HepG2 (cell line): ENCODE results near the gene MTCH1. TPM values are rescaled to one million over a fixed set of nuclear protein-coding genes. Genes with fewer than 3 reads are reported as not detected.

Experiments used
- ATAC-seq: fragments of 200-7000 bp; cut with Tn5 transposase; 3 replicates; pipeline ENCODE4 v1.9.1; 2020; ENCODE audit warnings: mild to moderate bottlenecking, moderate library complexity
- BruUV-seq: library from RNA; stranded (reverse); fragments of 400-500 nt; replicated peaks from 2 replicates; lab custom pipeline; 2021; lab: Mats Ljungman, UMichigan
- CTCF ChIA-PET: fragments of 300-600 bp; formaldehyde crosslinking; extraction: SDS; loops from one replicate; lab custom pipeline; 2021; ENCODE audit warnings: low total read pairs, inconsistent platforms, low intra/inter-chr PET ratio; lab: Yijun Ruan, JAX
- POLR2A ChIA-PET: fragments of 350-600 bp; sonication (Branson Sonifier 250); formaldehyde crosslinking; loops from one replicate; lab custom pipeline; 2020; ENCODE audit warnings: antibody characterized with exemption, inconsistent platforms; lab: Yijun Ruan, JAX
- DNase-seq: peaks from one replicate; pipeline ENCODE4 v3.0.0-alpha.2; 2015; ENCODE audit warnings: low spot score
- FAIRE-seq: peaks from 3 replicates; lab custom pipeline; 2011; peaks lifted over from hg19 to GRCh38; lab: Jason Lieb, UNC
- H2AFZ ChIP-seq: one replicate; pipeline ENCODE4 v1.6.1; 2011; ENCODE audit warnings: low read length, inconsistent platforms
- H3K27ac ChIP-seq: fragments of 300-600 bp; 3 replicates; pipeline ENCODE4 v1.8.0; 2011; ENCODE audit warnings: mixed run types, mild to moderate bottlenecking, mixed read lengths, low read length, inconsistent platforms; ENCODE audit not compliant: insufficient read depth; ENCODE audit errors: extremely low read length
- H3K27me3 ChIP-seq, 2 experiments: fragments of 200-600 bp in 1 of 2; 2 replicates in 1 of 2; 3 replicates in 1 of 2; pipeline versions ENCODE4 v1.6.0 to v1.8.0; 2011; ENCODE audit warnings: low read length in 2 of 2, mild to moderate bottlenecking in 2 of 2, moderate library complexity in 2 of 2, inconsistent platforms in 1 of 2; ENCODE audit not compliant: insufficient read depth in 2 of 2, control insufficient read depth in 1 of 2
- H3K36me3 ChIP-seq, 2 experiments: fragments of 200-600 bp in 1 of 2; replicated peaks in 1 of 2; 2 replicates in 1 of 2; 3 replicates in 1 of 2; pipeline versions ENCODE4 v1.5.1 to v1.8.0; 2011; ENCODE audit warnings: low read length in 2 of 2, inconsistent platforms in 1 of 2; ENCODE audit not compliant: insufficient read depth in 2 of 2, control insufficient read depth in 1 of 2
- H3K4me1 ChIP-seq: 2 replicates; pipeline ENCODE4 v1.5.1; 2012; ENCODE audit warnings: low read length, inconsistent platforms; ENCODE audit not compliant: insufficient read depth
- H3K4me2 ChIP-seq: 2 replicates; pipeline ENCODE4 v1.6.0; 2011; ENCODE audit warnings: low read depth, low read length, inconsistent platforms
- H3K4me3 ChIP-seq, 3 experiments: fragments of 200-600 bp in 1 of 3; sonication (generic), shearing (Covaris generic) in 1 of 3; replicated peaks in 1 of 3; 2 replicates each; pipeline ENCODE4 v1.5.1; 2011 to 2016; ENCODE audit warnings: low read length in 3 of 3, inconsistent platforms in 2 of 3, low read depth in 2 of 3, mild to moderate bottlenecking in 2 of 3, control low read depth in 1 of 3, mixed read lengths in 1 of 3; ENCODE audit not compliant: insufficient read depth in 1 of 3
- H3K79me2 ChIP-seq: one replicate; pipeline ENCODE4 v1.6.1; 2011; ENCODE audit warnings: low read length, inconsistent platforms; ENCODE audit not compliant: insufficient read depth
- H3K9ac ChIP-seq: 2 replicates; pipeline ENCODE4 v1.6.0; 2011; ENCODE audit warnings: mild to moderate bottlenecking, low read depth, low read length, inconsistent platforms; ENCODE audit not compliant: insufficient read depth
- H3K9me3 ChIP-seq: 2 replicates; pipeline ENCODE4 v1.5.1; 2012; ENCODE audit warnings: mild to moderate bottlenecking, low read length
- H4K20me1 ChIP-seq: 2 replicates; pipeline ENCODE4 v1.6.0; 2011; ENCODE audit warnings: inconsistent platforms, mild to moderate bottlenecking, low read length, moderate library complexity; ENCODE audit not compliant: insufficient read depth
- POLR2A ChIP-seq, 2 experiments: IDR thresholded peaks; 2 replicates each; pipeline ENCODE4 v1.6.1; 2011; ENCODE audit warnings: low read depth in 2 of 2, low read length in 2 of 2, mild to moderate bottlenecking in 1 of 2, moderate library complexity in 1 of 2; ENCODE audit not compliant: insufficient read depth in 1 of 2
- ZMYM2 ChIP-seq: sonication (generic); formaldehyde crosslinking; IDR thresholded peaks from 2 replicates; pipeline ENCODE4 v1.8.0; 2022; ENCODE audit warnings: mild to moderate bottlenecking, missing genetic modification reagents
- ZNF3 ChIP-seq: IDR thresholded peaks from 2 replicates; pipeline ENCODE4 v1.7.0; 2017; ENCODE audit warnings: inconsistent platforms
- ZNF768 ChIP-seq: sonication (generic); formaldehyde crosslinking; IDR thresholded peaks from 2 replicates; pipeline ENCODE4 v1.4.0; 2020; ENCODE audit warnings: missing genetic modification reagents
- ZSCAN22 ChIP-seq: sonication (generic); formaldehyde crosslinking; IDR thresholded peaks from 2 replicates; pipeline ENCODE4 v1.4.0; 2020; ENCODE audit warnings: mild to moderate bottlenecking, missing genetic modification reagents
- WGBS: methylation state at CpG from one replicate; pipeline ENCODE4 v1.1.6; 2017; ENCODE audit warnings: low lambda C conversion rate; 5-methylcytosine and 5-hydroxymethylcytosine counted together
- in situ Hi-C: cut with HindIII; loops from 2 replicates; pipeline ENCODE4 v1.10.0; 2017; ENCODE audit warnings: low pct_unique_long_range_greater_than_20kb; ENCODE audit not compliant: extremely low pct_ligation_motif_present
- intact Hi-C: fragments of 100-400 bp; cut with micrococcal nuclease; formaldehyde crosslinking; loops from one replicate; pipeline ENCODE4 v1.10.0; 2022; ENCODE audit not compliant: unreplicated experiment
- polyA plus RNA-seq, 8 experiments: library from polyadenylated mRNA; depleted of rRNA in 3 of 8; stranded (reverse) in 7 of 8; unstranded in 1 of 8; fragments of >200 nt; fragmentation: Illumina TruSeq in 4 of 8; extraction: Trizol in 4 of 8; gene quantifications; 2 replicates each; pipeline versions ENCODE4 v1.2.1 to v1.2.3, GENCODE V29; 2011 to 2016; ENCODE audit warnings: low read depth in 4 of 8, missing spikeins in 1 of 8, mixed read lengths in 1 of 8; ENCODE audit not compliant: insufficient read depth in 1 of 8
- total RNA-seq, 5 experiments: library from RNA; depleted of rRNA; stranded (reverse); fragments of >200 nt; fragmentation: Illumina TruSeq; extraction: Trizol; gene quantifications; 2 replicates each; pipeline ENCODE4 v1.2.3, GENCODE V29; 2016; ENCODE audit warnings: low read depth in 1 of 5
- TF ChIP-seq, protein P1 (sequence below): sonication (generic); formaldehyde crosslinking; IDR thresholded peaks from 2 replicates; pipeline ENCODE4 v1.5.0; 2020; ENCODE audit warnings: missing genetic modification reagents
- TF ChIP-seq, protein P2 (sequence below): sonication (generic); formaldehyde crosslinking; IDR thresholded peaks from 2 replicates; pipeline ENCODE4 v1.4.0; 2020; ENCODE audit warnings: mild to moderate bottlenecking, missing genetic modification reagents

MTCH1 gene
- total and polyA plus RNA-seq, 2 of the 13 experiments (the other 11 are each of a cell fraction or from before 2014, with no cell fraction given) = 86.2 to 144 TPM

DNA sequence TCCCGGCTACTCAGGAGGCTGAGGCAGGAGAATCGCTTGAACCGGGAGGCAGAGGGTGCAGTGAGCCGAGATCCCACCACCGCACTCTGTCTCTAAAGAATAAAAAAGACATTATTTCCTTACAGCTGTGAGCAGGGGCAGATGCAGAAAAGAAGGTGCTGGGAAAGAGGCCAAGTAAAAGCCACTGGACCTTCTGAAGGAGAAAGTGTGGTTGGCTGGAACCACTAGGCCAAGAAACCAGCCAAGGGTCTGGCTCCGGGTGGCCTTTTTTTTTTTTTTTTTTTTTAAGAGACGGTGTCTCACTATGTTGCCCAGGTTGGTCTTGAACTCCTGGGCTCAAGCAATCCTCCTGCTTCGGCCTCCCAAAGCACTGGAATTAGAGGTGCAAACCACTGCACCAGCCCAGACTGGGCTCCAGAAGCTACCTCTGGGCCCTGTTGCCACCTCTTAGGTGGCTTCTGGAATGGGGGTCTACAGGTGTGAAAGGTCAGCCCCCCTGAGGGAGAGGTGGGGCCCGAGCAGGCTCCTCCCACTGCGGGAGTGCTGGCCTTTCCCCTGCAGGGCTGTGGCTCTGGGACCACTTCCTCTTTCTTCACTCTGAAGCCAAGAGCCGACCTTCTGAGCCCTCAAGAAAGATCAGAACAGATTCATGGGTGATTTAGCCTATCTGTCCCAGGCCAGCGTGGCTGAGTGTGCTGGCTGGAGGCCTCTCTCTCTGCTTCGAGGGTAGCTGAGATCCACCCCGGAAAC, 19.2 kb upstream of the MTCH1 start, which contains the start of gene FGD2 (continued):
- TF ChIP-seq, protein P1, sequence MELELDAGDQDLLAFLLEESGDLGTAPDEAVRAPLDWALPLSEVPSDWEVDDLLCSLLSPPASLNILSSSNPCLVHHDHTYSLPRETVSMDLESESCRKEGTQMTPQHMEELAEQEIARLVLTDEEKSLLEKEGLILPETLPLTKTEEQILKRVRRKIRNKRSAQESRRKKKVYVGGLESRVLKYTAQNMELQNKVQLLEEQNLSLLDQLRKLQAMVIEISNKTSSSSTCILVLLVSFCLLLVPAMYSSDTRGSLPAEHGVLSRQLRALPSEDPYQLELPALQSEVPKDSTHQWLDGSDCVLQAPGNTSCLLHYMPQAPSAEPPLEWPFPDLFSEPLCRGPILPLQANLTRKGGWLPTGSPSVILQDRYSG (CRISPR knock-in tag) = no peak
- TF ChIP-seq, protein P2, sequence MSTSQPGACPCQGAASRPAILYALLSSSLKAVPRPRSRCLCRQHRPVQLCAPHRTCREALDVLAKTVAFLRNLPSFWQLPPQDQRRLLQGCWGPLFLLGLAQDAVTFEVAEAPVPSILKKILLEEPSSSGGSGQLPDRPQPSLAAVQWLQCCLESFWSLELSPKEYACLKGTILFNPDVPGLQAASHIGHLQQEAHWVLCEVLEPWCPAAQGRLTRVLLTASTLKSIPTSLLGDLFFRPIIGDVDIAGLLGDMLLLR (CRISPR knock-in tag) = no peak
- no peak for TF ChIP-seq ZNF3 (CRISPR knock-in tag)
- TF ChIP-seq ZSCAN22 (CRISPR knock-in tag) = no peak
- no peak for TF ChIP-seq ZMYM2

DNA sequence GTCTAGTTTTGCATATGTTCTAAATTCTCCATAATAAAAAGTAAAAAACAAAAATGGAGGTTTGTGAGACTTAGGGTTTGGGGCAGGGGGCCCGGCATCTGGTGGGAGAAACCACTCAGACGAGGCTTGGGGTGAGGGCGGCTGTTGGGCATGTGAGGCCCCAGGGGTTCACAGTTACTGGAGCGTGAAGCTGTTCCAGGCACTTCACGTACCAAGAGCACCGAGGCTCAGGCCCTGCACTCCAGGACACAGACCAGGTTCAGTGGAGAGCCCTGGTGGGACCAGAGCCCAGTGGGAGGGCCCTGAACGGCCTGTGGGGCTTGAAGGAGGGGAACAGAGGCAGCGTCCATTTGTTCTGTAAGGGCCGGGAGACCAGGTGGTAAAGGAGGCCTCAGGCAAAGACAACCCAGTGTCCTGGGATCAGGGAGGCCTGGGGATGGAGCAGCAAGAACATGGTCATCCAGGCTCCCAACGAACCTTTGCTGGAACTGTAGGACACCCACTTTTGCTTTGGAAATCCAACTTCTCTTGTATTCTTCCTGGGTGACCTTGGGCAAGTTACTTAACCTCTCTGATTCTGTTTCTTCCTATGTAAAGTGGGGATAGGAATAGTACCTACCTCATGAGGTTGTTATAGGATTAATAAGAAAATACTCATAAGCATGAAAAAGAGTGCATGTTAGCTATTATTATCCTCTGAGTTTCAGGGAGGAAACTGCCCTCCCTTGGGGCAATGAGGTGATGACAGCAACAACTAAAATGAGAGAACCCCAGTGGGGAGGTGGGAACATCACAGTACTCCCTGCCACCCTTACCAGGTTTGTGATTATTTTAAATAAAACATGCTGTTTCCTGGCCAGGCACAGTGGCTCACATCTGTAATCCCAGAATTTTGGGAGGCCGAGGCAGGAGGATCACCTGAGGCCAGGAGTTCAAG, 18.3 kb upstream of the MTCH1 start:
- POLR2A ChIA-PET = no interaction called here
- whole genome bisulfite sequencing = 28% methylated on average over 11 of the region's 11 CpGs
- CTCF ChIA-PET = no interaction called here

More for the DNA sequence above, 18.3 kb upstream of the MTCH1 start:
- in situ Hi-C loops (no loop called here), intact Hi-C loops (no loop called here)
- FAIRE-seq (no peak), ATAC-seq (no peak), DNase-seq (no peak)
- no peak overlapping the region for H3K27ac ChIP-seq
- H3K4me2 ChIP-seq = no peak overlapping the region
- H2AFZ ChIP-seq = no peak overlapping the region
- no peaks in the 10 kb centered on the region for H3K36me3 ChIP-seq
- no peak overlapping the region for H3K9ac ChIP-seq
- TF ChIP-seq POLR2A (IDR thresholded peaks at IDR 0.05; ENCODE audit: insufficient read depth in 1 of 2, low read depth in 2 of 2, low read length in 2 of 2) (no peak), ZNF768 (peak; percentile 69)
- no peaks in the 10 kb centered on the region for H3K79me2 ChIP-seq
- no peak overlapping the region for H3K4me3 ChIP-seq
- H4K20me1 ChIP-seq = no peaks in the 10 kb centered on the region
- no peaks in the 10 kb centered on the region for H3K4me1 ChIP-seq
- H3K9me3 ChIP-seq = no peaks in the 10 kb centered on the region
- H3K27me3 ChIP-seq = peaks cover 6 to 78% of the 10 kb centered on the region in 2 experiments
- no TSS peak for BruUV-seq
